KMS-11 (cell line): ENCODE measurements around the gene ETHE1.

Experiments
- H2AFZ ChIP-seq: fragments of 200-600 bp; sonication (generic); 2 replicates; pipeline ENCODE4 v1.6.1; 2016; ENCODE audit warnings: antibody characterized with exemption, mixed run types, low read depth
- H3K27ac ChIP-seq: fragments of 200-600 bp; sonication (generic); 2 replicates; pipeline ENCODE4 v1.6.1; 2016; ENCODE audit warnings: mild to moderate bottlenecking, mixed run types
- H3K27me3 ChIP-seq: fragments of 200-600 bp; sonication (generic); 2 replicates; pipeline ENCODE4 v1.6.1; 2017; ENCODE audit warnings: mild to moderate bottlenecking, low read depth, mixed run types, moderate library complexity; ENCODE audit not compliant: insufficient read depth
- H3K36me3 ChIP-seq: fragments of 200-600 bp; sonication (generic); 2 replicates; pipeline ENCODE4 v1.6.1; 2017; ENCODE audit warnings: mild to moderate bottlenecking, mixed run types; ENCODE audit not compliant: insufficient read depth
- H3K4me1 ChIP-seq: fragments of 200-600 bp; sonication (generic); 2 replicates; pipeline ENCODE4 v1.6.1; 2016; ENCODE audit warnings: mild to moderate bottlenecking, low read depth, mixed run types; ENCODE audit not compliant: poor library complexity, severe bottlenecking
- H3K4me2 ChIP-seq: fragments of 200-600 bp; sonication (generic); 2 replicates; pipeline ENCODE4 v1.7.0; 2016; ENCODE audit warnings: mild to moderate bottlenecking, mixed run types
- H3K4me3 ChIP-seq: fragments of 200-600 bp; sonication (generic); IDR thresholded peaks from 2 replicates; pipeline ENCODE4 v1.6.1; 2017; ENCODE audit warnings: low read depth, low read length, mixed read lengths; ENCODE audit not compliant: insufficient read depth
- H3K79me2 ChIP-seq: fragments of 200-600 bp; sonication (generic); 2 replicates; pipeline ENCODE4 v1.6.1; 2016; ENCODE audit warnings: low read depth, mixed run types; ENCODE audit not compliant: insufficient read depth
- H3K9ac ChIP-seq: fragments of 200-600 bp; sonication (generic); 2 replicates; pipeline ENCODE4 v1.6.1; 2016; ENCODE audit warnings: mild to moderate bottlenecking, mixed run types
- H4K20me1 ChIP-seq: fragments of 200-600 bp; sonication (generic); 2 replicates; pipeline ENCODE4 v1.6.1; 2016; ENCODE audit warnings: mild to moderate bottlenecking, mixed run types; ENCODE audit not compliant: insufficient read depth
- TF ChIP-seq, protein P1 (sequence below): fragments of 200-600 bp; sonication (generic); conservative IDR thresholded peaks from 2 replicates; pipeline ENCODE4 v1.6.1; 2017; ENCODE audit warnings: low read depth, mild to moderate bottlenecking, antibody characterized with exemption, low read length, moderate library complexity, mixed read lengths

Gene ETHE1

DNA sequence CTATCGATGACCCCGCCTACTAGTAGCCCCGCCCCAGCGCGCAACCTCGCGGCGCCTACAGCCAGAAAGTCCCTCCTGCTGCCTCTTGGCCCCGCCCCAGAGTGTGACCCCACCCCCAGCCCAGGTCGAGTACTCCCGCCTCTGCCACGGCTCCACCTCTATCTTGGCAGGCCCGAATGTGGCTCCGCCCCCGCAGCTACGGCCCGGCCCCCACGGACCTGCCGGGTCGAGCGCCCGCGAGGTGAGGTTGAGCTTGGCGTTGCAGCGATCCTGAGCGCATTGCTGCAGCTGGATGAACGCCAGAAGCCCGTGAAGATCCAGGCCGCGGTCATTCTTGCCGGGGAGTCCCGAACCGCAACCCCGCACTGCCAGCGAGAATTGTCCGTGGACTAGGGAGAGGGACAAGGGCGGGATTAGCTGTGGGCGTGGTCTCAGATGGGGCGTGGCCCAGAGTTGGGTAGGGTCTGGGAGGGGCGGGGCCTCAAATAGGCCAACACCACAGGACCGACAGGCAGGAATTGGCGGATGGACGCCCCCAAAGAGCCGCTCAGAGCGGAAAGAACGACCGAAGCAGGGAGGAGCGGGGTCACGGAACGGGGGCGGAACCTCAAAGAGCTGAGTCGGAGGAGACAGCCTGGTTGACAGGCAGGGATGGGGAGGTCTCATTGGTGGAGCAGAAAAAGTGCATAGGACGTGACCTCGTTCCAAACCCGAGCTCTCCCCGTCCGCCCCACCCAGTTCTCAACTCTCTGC is 63.4 kb downstream of the ETHE1 start:
- Histone ChIP-seq H3K27ac (peak overlapping the region; percentile 3; the same call in 1 of the 2 replicates), H3K4me1 (peaks cover 8% of the 10 kb centered on the region), H2AFZ (peak overlapping the region; percentile 93), H3K9ac (peak overlapping the region; percentile 1; the same call in 1 of the 2 replicates), H3K79me2 (no peaks in the 10 kb centered on the region), H4K20me1 (no peaks in the 10 kb centered on the region), H3K4me2 (peak overlapping the region; percentile 76), H3K27me3 (peaks cover 2% of the 10 kb centered on the region; the same call in 1 of the 2 replicates), H3K4me3 (no peak overlapping the region), H3K36me3 (no peaks in the 10 kb centered on the region)
- TF ChIP-seq, protein P1, sequence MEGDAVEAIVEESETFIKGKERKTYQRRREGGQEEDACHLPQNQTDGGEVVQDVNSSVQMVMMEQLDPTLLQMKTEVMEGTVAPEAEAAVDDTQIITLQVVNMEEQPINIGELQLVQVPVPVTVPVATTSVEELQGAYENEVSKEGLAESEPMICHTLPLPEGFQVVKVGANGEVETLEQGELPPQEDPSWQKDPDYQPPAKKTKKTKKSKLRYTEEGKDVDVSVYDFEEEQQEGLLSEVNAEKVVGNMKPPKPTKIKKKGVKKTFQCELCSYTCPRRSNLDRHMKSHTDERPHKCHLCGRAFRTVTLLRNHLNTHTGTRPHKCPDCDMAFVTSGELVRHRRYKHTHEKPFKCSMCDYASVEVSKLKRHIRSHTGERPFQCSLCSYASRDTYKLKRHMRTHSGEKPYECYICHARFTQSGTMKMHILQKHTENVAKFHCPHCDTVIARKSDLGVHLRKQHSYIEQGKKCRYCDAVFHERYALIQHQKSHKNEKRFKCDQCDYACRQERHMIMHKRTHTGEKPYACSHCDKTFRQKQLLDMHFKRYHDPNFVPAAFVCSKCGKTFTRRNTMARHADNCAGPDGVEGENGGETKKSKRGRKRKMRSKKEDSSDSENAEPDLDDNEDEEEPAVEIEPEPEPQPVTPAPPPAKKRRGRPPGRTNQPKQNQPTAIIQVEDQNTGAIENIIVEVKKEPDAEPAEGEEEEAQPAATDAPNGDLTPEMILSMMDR = no peak

DNA sequence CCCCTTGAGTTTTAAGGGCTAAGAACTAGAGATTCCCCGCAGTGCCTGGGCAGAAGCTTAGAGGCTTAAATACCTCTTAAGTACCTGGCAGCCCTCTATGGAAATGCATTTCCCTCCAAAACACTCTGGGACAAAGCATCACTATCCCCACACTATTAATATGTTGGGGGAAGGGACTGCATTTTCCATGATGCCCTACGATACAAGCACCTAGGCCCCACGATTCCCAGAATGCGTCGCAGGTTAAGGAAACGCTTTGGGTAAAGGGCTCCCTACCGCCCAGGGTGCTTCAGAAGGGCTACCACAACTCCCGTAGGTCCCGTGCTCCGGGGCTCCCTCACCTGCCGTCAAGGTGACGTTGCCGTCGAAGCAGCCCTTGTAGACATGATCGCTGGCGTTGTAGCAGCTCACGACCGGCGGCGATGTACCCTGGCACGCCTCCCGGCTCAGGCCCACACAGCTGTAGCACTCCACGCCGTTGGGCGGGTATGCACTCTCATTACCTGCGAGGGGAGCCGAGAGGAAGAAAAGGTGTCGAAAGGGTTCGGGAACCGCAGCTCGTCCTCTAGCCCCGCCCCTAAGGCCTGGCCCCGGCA is 64.1 kb downstream of the ETHE1 start:
- TF ChIP-seq, protein P1 = no peak
- no peaks in the 10 kb centered on the region for H4K20me1 ChIP-seq
- H3K9ac ChIP-seq = no peak overlapping the region
- no peaks in the 10 kb centered on the region for H3K79me2 ChIP-seq
- H3K4me3 ChIP-seq = no peak overlapping the region
- no peak overlapping the region for H3K27ac ChIP-seq
- peak overlapping the region; percentile 93 for H2AFZ ChIP-seq
- H3K4me2 ChIP-seq = peak overlapping the region; percentile 50; the same call in 1 of the 2 replicates
- H3K27me3 ChIP-seq = peaks cover 2% of the 10 kb centered on the region; the same call in 1 of the 2 replicates
- no peaks in the 10 kb centered on the region for H3K36me3 ChIP-seq
- peaks cover 8% of the 10 kb centered on the region for H3K4me1 ChIP-seq

DNA sequence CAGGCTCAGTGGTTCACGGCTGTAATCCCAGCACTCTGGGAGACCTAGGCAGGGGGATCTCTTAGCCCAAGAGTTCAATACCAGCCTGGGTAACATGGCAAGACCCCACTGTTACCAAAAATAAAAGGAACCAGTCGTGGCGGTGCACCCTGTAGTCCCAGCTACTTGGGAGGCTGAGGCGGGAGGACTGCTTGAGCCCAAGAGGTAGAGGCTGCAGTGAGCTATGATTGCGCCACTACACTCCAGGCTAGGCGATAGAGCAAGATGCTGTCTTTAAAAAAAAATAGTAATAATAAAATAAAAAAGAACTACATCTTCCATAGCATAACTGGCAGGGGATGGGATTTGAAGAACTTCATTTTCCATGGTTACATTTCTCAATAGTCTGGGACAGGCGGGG is 64.6 kb downstream of the ETHE1 start:
- no peak overlapping the region for H3K4me3 ChIP-seq
- H3K27ac ChIP-seq = no peak overlapping the region
- TF ChIP-seq, protein P1 = no peak
- no peak overlapping the region for H3K4me2 ChIP-seq
- H3K4me1 ChIP-seq = peaks cover 8% of the 10 kb centered on the region
- no peaks in the 10 kb centered on the region for H3K36me3 ChIP-seq
- peaks cover 2% of the 10 kb centered on the region; the same call in 1 of the 2 replicates for H3K27me3 ChIP-seq
- no peaks in the 10 kb centered on the region for H3K79me2 ChIP-seq
- H4K20me1 ChIP-seq = no peaks in the 10 kb centered on the region
- no peak overlapping the region for H3K9ac ChIP-seq
- H2AFZ ChIP-seq = no peak overlapping the region

GRCh38 chr19:43461303-43461702 is 65.7 kb downstream of the ETHE1 start:
- Histone ChIP-seq H3K4me3 (no peak overlapping the region), H4K20me1 (no peaks in the 10 kb centered on the region), H3K27me3 (peaks cover 2% of the 10 kb centered on the region; the same call in 1 of the 2 replicates), H3K9ac (no peak overlapping the region), H3K27ac (no peak overlapping the region), H2AFZ (peak overlapping the region; percentile 22; the same call in 1 of the 2 replicates), H3K4me1 (peaks cover 8% of the 10 kb centered on the region), H3K36me3 (no peaks in the 10 kb centered on the region), H3K79me2 (no peaks in the 10 kb centered on the region), H3K4me2 (no peak overlapping the region)
- TF ChIP-seq, protein P1 = no peak
